H54 (cell line): ENCODE data around the gene MAML2.

Experiments
- DNase-seq: peaks from one replicate; pipeline ENCODE4 v3.0.0; 2011; ENCODE audit warnings: low spot score, mixed read lengths; ENCODE audit not compliant: insufficient read length
- FAIRE-seq: peaks from 3 replicates; lab custom pipeline; 2011; peaks lifted over from hg19 to GRCh38; lab: Jason Lieb, UNC
- POLR2A ChIP-seq: IDR thresholded peaks from 2 replicates; pipeline ENCODE4 v1.6.1; 2011; ENCODE audit warnings: low read depth, mild to moderate bottlenecking, low read length

The MAML2 gene

DNA sequence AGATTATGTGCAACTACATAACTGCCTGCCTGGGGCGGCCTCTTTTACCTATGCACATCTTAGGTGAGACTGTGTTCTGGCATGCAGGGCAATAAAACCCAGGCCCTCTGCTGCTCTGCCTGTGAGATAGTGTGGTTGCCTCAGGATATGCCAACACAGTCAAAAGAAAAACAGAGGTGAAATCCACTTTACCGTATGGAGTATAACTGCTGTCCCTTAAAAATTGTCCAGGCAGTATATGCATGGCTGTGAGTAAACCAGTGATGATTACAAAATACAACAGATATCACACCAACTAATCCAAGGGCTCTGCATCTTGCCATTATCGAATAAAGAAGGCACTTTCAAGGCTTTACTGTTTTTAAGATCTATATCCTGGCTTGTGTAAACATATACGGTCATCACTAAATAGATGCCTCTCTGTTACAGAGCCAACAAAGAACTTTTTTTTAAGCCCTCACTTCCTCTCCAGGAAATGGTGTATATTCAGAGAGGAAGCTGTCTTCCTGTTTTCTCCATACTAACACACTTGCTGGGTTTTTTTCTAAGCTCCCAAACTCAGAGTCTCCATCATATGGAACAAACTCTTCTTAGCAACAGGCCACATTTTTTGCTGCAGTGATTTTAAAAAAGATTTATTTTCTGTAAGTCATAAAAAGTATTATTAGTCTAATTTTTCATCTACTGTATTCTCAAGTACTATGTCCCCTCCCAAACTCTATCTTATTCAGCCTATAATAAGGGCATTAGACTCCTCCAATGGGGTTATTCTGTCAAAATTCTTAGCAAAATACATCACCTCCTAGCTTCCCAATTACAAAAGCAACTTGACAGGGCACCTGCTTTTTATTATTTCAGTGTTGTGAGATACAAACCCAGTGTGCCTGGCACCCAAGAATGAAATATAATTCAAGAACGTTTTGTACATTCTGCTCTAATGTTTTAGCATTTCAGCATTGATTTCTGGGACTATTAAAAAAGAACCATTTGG lies 135.2 kb downstream of the MAML2 start:
- TF ChIP-seq POLR2A, result no peak
- DNase-seq (no peak), FAIRE-seq (peak; percentile 23)

DNA sequence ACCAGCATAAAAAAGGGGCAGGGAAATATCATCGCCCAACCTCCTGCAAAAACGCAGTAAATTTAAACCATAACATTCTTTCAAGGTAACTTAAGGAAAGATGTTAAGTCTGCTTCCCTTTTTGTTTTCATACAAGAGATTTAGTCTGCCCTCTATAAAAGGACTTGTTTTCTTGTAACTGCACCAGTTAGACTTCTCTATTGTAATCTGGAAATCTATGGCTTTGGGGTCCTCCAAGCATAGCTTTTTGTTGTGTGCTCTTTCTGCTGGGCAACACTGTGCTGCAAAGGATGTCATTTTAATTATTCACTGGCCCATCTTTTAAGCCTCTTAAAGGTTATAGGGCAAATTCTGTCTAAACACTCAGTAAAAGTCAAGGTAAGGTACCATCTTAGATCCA lies 136.0 kb downstream of the MAML2 start:
- TF ChIP-seq POLR2A, result no peak
- FAIRE-seq (no peak), DNase-seq (no peak)

DNA sequence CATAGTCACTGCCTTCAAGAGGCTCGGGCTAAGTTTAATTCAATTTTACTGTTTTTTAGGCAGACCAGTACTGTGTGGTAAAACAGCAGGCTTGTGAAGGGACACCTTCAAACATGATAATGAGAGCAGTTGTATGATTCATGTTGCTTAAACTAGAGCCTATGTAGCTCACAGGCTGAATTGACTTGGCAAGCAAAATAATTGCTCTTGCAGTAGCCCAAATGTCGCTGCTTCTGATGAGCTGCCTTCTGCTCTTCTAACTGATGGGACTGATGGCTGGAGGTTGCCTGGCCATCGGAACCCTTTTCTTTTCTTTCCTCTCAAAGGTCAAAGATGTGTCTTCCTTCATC lies 137.6 kb downstream of the MAML2 start:
- no peak for FAIRE-seq
- no peak for DNase-seq

DNA sequence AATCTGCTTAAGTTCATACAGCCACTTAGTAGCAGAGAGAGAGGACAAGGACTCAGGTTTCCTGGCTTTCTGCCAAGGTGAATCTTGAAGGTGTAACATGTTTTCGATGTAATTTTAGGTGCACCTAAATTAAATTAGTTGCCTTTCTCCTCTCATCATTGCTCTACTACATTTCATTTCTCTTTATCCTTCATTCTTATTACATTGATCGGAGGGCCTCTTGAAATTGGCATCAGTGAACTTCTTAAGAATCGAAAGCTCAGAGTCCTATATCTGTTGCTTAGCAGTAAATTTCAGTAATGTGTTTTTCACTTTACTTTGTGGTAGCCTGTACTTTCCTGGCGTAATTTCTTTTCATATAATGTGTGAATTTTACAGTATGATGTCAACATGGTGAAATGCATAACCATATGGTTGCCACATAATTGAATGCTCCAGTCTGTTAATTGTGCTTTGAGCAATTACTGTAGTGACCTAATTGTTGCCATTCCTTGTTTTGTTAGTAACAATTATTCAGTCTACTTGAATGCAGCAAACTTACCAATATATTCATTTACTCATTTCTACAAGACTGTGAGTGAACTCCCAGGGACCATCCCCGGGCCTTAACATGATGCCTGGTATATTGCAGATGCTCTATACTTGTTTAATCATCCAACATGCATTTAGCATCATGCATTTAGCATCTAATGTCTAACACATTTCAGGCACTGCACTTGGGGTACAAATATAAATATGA lies 138.1 kb downstream of the MAML2 start:
- no peak for DNase-seq

More for the DNA sequence above, 137.6 kb downstream of the MAML2 start:
- TF ChIP-seq POLR2A, result no peak

DNA sequence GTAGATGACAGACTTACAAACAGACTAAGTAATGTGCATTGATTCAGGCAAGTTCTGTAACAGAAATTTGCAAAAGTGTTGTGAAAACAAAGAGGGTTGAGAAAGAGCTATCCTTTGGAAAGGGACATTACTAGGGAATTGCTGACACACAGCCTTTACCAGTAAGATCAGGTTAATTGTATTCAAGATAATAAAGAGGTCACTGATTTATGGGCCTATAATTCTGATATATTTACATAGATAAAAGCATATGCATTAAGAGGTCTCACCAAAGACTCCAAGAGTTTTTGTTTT lies 138.7 kb downstream of the MAML2 start:
- TF ChIP-seq POLR2A, result no peak
- FAIRE-seq, result no peak
- no peak for DNase-seq

More for the DNA sequence above, 138.1 kb downstream of the MAML2 start:
- no peak for FAIRE-seq
- TF ChIP-seq POLR2A, result no peak

DNA sequence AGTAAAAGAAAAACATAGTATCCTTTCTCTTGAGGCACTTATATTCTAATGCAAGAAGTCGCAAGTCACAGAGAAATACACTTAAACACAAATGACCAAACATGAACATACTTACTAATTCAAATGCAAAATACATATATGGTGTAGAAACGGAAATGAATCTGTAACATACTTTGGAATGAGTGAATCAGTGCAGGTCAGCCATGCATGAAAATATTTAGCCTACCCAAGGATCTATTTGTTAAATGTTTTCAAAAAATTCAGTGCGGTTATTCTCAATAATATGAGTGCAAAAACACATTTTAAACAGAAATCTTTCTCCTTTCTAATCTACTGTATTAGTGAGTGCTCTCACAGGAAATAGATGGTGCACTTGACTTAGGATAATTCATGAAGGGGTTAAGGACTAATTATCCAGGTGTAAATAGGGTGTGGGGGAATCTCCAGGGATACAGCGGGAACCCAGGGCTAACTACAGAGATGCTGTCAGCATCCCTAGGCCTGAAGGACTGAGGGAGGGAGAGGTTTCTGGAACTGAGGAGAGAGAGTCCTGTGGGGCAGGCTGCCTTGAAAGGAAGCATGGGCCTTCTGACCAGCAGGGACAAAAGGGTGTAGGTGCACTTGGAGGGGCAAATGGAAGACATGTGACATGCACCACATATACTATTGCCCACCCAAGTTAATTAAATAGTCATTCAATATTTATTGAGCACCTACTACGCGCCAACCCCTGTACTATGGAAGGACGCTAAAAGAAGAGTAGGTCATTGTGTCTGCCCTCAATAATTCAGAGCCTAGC lies 139.2 kb downstream of the MAML2 start:
- FAIRE-seq (no peak), DNase-seq (no peak)
- no peak for TF ChIP-seq POLR2A

DNA sequence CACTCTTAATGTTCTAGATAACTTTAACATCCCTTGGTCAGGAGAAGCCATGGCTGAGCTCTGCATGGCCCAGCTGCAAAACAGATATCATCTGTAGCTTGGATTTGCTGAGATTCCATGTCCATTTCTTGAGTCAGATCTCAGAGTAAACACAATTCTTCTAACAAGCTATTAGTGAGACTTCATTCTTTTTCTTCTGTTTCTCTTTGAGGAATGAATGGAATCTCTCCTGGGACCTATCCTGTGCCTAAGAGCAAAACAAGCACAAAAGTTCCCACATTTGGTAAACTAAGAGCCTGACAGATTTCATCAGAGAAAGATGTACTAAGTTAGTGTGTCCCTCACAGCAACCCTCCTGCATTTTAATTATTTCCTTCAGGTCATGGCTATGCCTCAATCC lies 142.8 kb downstream of the MAML2 start:
- FAIRE-seq (no peak), DNase-seq (no peak)

DNA sequence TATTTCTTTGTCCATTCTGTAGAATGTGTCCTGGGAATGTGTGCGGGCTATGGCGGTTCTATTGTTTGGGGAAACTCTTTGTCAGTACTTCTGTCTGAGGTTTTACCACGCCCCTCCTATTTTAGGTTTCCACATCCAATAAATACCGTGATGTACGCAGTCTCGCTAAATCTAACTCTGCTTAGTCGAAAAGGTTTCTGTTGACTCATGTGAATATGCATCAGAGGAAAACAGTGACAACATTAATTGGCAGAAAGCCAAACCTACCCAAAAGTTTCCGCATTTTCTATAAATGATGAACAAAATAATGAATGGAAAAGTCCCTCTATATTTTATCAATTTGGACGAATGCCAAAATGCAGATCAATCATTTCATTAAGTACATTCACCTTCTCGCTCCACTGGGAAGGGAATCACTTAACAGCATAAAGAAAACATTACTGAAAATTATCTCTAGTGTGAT lies 143.4 kb downstream of the MAML2 start:
- no peak for TF ChIP-seq POLR2A
- DNase-seq (no peak), FAIRE-seq (no peak)

More for the DNA sequence above, 142.8 kb downstream of the MAML2 start:
- TF ChIP-seq POLR2A, result no peak

DNA sequence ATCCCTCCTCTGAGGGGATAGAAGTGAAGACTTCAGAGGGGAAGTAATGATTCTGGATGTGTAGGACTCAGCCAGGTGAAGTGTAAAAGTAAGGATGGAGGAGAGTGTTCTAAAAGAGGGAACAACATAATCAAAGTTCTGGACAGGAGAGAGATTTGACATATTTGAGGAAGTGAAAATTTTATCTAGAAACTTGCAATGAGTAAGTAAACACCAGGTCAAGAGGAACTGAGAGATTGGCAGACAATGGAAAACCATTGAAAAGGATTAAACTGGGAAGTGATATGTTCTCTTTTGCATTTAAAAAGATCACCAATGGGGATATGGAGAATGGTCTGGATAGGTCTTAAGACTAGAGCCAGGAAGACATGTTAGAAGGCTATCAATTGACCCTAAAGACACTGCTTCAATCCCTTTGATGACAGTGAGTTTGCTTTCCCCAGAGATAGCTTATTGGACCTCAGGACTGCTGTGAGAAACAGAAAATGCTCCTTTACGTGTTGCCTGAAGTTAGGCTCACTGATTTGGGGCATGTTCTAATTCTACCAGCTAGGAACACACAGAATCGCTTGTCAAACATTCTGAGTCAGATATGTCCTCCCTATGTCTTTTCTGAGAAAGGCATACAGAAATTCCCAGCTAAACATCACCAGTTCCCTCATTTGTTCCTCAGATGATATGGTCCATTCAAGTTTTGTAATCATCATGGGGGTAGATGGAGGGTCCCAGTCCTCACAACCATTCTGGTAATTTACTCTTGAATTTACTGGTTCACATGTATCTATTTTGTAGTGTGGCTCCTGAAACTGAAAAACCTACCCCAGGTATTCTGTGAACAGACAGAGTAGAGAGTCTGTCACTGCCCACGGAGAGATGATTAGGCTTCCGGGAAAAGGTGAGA lies 144.9 kb downstream of the MAML2 start:
- no peak for TF ChIP-seq POLR2A
- DNase-seq (no peak), FAIRE-seq (no peak)

DNA sequence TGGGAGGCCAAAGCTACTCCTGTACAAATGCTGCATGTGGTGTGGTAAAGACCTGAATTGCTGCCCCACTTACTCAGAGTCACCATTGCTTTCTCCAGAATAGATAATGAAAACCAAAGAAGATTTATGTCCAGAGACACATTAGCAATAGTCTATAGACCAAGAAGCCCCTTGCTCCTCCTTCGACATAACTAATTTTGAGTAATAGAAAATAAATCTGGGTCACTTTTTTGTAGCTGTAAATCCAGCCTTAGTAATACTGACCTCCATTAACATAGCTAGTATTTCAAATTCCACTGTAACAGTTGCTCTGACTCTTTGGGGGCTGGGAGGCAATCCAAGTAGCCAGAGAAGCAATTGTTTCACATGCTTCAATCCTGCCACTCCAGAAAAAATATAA lies 145.9 kb downstream of the MAML2 start:
- DNase-seq (no peak), FAIRE-seq (no peak)
- no peak for TF ChIP-seq POLR2A

DNA sequence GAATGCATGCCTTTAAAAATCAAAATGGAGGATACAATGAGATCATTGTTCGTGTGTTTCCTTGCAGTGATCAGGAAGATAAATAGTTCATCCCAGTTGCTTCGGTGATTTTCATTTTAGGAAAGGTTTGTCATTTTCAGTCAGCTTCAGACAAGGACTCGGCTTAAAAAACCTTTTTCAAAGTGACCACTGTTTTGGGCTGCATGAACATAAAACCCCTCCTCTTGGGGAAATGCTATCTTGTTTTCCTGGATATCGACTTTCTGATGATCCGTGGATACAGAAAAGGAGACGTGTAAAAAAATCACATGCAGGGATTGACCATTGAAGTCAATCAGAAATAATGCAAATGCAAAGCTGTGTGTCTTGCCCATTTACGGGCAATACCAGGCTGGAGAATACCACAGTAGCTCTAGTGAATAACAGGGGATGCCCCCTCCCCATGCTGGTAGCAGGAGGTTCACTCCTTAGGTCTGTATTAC lies 146.8 kb downstream of the MAML2 start:
- no peak for DNase-seq
- no peak for FAIRE-seq
- no peak for TF ChIP-seq POLR2A

DNA sequence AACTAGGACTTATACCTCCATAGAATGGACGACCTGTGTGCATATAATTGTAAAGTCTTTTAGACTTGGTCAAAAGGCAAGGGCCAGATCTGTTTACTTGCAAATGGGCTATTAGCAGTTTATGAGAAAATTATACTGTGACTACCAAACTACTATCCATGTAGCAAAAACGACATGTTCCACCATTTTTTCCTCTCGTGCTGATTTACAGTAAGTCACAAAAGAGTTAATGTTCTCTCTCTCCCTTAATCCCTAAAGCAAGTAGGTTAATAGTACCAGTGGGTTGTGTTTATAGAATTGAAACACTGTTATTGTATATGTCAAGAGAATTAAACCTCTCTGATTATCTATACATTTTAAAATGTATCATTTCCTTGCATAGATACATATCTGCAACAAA lies 147.3 kb downstream of the MAML2 start:
- no peak for DNase-seq
- TF ChIP-seq POLR2A, result no peak
- FAIRE-seq, result no peak

DNA sequence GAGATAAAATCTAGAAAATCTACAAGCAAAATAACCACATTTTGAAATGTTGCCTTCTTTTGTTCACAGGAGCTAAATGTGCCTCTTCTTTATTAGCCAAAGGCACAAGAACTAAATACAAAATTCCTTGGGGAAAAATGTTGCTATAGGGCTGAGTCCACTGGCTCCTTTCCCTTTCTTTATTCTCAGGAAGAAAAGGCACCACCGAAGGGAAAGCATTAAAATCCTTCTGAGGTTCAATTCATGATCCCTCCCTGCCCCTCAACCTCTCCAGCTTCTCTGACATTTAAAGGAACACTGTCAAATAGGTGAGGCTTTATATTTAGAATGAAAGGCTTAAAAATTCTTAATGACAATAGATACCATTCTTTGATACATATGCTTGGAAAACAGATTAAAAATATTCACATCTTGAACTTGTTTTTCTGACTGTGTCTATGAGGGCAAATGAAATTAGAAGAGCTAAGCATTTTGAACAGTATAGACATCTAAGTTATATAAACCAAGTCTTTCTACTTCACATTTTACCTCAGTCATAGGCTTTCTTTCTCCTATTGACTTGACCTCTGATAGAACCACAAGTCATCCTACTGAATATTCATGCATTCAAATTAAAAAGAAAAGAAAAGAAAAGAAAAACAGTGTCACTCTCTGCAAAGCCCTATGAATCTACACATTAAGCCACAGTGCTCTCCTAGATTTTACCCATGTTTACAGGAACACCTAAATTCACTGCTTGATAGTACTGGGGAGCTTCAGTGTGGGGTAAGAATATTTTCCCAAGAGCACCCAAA lies 148.2 kb downstream of the MAML2 start:
- no peak for TF ChIP-seq POLR2A
- FAIRE-seq (no peak), DNase-seq (no peak)
